K562 (cell line): Measurements from ENCODE around the gene ZNF552. TPM values are rescaled to one million over a fixed set of nuclear protein-coding genes. Genes with fewer than 3 reads are reported as not detected.
A peak's percentile ranks its signal among the peaks of the same experiment; 100 is the strongest.

Source experiments
- CTBP1 ChIP-seq: fragments of 450-650 bp; IDR thresholded peaks from 2 replicates; pipeline ENCODE4 v1.6.1; 2016; ENCODE audit warnings: borderline replicate concordance
- ETV1 ChIP-seq: fragments of 450-650 bp; conservative IDR thresholded peaks from 2 replicates; pipeline ENCODE4 v1.6.1; 2016; ENCODE audit warnings: missing genetic modification characterization, control low read depth, low read depth, missing compliant biosample characterization
- FOXJ2 ChIP-seq: fragments of 200-800 bp; sonication (Bioruptor generic); IDR thresholded peaks from 2 replicates; pipeline ENCODE4 v1.6.1; 2016; ENCODE audit warnings: missing genetic modification characterization, missing compliant biosample characterization
- MEF2A ChIP-seq: IDR thresholded peaks from 2 replicates; pipeline ENCODE4 v1.6.1; 2011; ENCODE audit warnings: low read depth, mild to moderate bottlenecking, low read length, moderate library complexity; ENCODE audit not compliant: control insufficient read depth
- MXI1 ChIP-seq: IDR thresholded peaks from 2 replicates; pipeline ENCODE4 v1.6.1; 2011; ENCODE audit warnings: low read depth, mild to moderate bottlenecking, improper control_type of control experiment, low read length
- NELFE ChIP-seq: IDR thresholded peaks from 2 replicates; pipeline ENCODE4 v1.6.1; 2011; ENCODE audit warnings: mild to moderate bottlenecking; ENCODE audit not compliant: insufficient read depth, insufficient read length
- NFE2 ChIP-seq: IDR thresholded peaks from 2 replicates; pipeline ENCODE4 v1.6.1; 2014; ENCODE audit warnings: antibody characterized with exemption, low read depth
- PCBP2 ChIP-seq: fragments of 200-400 bp; formaldehyde crosslinking; IDR thresholded peaks from 2 replicates; pipeline ENCODE4 v1.6.1; 2018; ENCODE audit warnings: low read length, low read depth, mild to moderate bottlenecking, moderate library complexity; ENCODE audit not compliant: poor library complexity, severe bottlenecking
- RBM25 ChIP-seq: fragments of 200-400 bp; formaldehyde crosslinking; IDR thresholded peaks from 2 replicates; pipeline ENCODE4 v1.6.1; 2018; ENCODE audit warnings: low read length, low read depth, moderate library complexity; ENCODE audit not compliant: severe bottlenecking
- ZKSCAN1 ChIP-seq: fragments of 150-350 bp; IDR thresholded peaks from 2 replicates; pipeline ENCODE4 v1.6.1; 2016; ENCODE audit warnings: low read depth, low read length
- ZNF165 ChIP-seq: fragments of 250-450 bp; sonication (Bioruptor Pico); IDR thresholded peaks from 2 replicates; pipeline ENCODE4 v1.4.0; 2020; ENCODE audit warnings: borderline replicate concordance
- ZNF76 ChIP-seq: fragments of 250-450 bp; sonication (Bioruptor Pico); IDR thresholded peaks from 2 replicates; pipeline ENCODE4 v1.4.0; 2020; ENCODE audit warnings: mild to moderate bottlenecking, moderate library complexity, borderline replicate concordance
- polyA plus RNA-seq, 8 experiments: library from polyadenylated mRNA; depleted of rRNA in 4 of 8; stranded (reverse) in 5 of 8; unstranded in 3 of 8; fragments of >200 nt; fragmentation: Nextera tagmentation in 2 of 8; fragmentation: Illumina TruSeq in 1 of 8; extraction: Ambion mirVana in 2 of 8; extraction: Trizol in 1 of 8; gene quantifications; 2 replicates each; pipeline versions ENCODE4 v1.2.1 to v1.2.3, GENCODE V29; 2011 to 2014; ENCODE audit warnings: inconsistent platforms in 1 of 8, missing spikeins in 1 of 8
- total RNA-seq, 7 experiments: library from RNA; depleted of rRNA in 6 of 7; stranded (reverse); fragments of >200 nt in 6 of 7; fragmentation: Illumina TruSeq in 2 of 7; extraction: Trizol in 2 of 7; gene quantifications; 2 replicates each; pipeline versions ENCODE4 v1.2.1 to v1.2.3, GENCODE V29; 2011 to 2021; ENCODE audit warnings: low replicate concordance in 1 of 7
- TF ChIP-seq, protein P1 (sequence below), 3 experiments: fragments of 200-800 bp in 1 of 3; fragments of 250-450 bp in 1 of 3; fragments of 450-650 bp in 1 of 3; sonication (Bioruptor Pico) in 1 of 3; sonication (Bioruptor generic) in 1 of 3; formaldehyde crosslinking in 1 of 3; IDR thresholded peaks; 2 replicates each; pipeline versions ENCODE4 v1.6.1 to v1.8.0; 2016 to 2022; ENCODE audit warnings: mild to moderate bottlenecking in 2 of 3, missing genetic modification characterization in 2 of 3, missing compliant biosample characterization in 1 of 3, moderate library complexity in 1 of 3
- TF ChIP-seq, protein P2 (sequence below): fragments of 450-650 bp; IDR thresholded peaks from 2 replicates; pipeline ENCODE4 v1.6.1; 2017; ENCODE audit warnings: antibody characterized with exemption, mild to moderate bottlenecking
- TF ChIP-seq, protein P3 (sequence below): sonication (generic); formaldehyde crosslinking; IDR thresholded peaks from 2 replicates; pipeline ENCODE4 v1.8.0; 2022; ENCODE audit warnings: missing genetic modification reagents, mild to moderate bottlenecking, moderate library complexity, borderline replicate concordance
- TF ChIP-seq, protein P4 (sequence below): fragments of 450-650 bp; IDR thresholded peaks from 2 replicates; pipeline ENCODE4 v1.6.1; 2014; ENCODE audit warnings: low read depth, mild to moderate bottlenecking, moderate library complexity, borderline replicate concordance

ZNF552 gene
- total and polyA plus RNA-seq, 9 of the 15 experiments (the other 6 are each of a cell fraction or from before 2014, with no cell fraction given): 4.4 to 12.4 (median 8.5) TPM

DNA sequence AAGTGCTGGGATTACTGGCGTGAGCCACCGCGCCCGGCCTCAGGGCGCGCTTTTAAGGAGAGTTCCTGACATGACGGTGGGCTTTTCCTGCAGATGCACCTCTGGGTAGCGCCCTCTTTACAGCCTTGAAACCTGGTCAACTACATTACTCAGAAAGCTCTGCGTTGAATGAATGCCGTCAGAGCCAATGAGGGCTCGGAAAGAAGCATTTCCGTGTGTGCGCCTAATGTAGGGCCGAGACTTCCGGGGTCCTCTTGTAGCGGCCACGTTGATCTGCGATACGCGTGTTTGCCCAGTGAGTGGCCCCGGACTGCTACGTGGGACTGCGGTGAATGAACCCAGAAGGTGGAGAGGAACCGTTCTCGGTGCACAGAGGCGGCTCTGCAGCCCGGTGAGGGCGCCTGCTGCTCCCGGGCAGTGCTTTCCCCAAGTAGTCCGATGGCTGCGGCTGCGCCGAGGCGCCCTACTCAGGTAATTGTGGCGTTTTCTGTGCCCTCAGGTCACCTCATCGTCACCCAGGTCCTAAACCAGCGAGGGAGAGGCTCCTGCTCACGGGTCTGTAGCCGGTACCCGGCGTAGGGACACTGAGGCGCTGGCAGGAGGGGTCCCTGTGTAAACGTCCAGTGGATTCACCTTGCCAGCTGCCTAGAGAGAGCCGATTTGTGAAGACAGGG, 4.9 kb upstream of the ZNF552 start (continued):
- TF ChIP-seq, protein P1, sequence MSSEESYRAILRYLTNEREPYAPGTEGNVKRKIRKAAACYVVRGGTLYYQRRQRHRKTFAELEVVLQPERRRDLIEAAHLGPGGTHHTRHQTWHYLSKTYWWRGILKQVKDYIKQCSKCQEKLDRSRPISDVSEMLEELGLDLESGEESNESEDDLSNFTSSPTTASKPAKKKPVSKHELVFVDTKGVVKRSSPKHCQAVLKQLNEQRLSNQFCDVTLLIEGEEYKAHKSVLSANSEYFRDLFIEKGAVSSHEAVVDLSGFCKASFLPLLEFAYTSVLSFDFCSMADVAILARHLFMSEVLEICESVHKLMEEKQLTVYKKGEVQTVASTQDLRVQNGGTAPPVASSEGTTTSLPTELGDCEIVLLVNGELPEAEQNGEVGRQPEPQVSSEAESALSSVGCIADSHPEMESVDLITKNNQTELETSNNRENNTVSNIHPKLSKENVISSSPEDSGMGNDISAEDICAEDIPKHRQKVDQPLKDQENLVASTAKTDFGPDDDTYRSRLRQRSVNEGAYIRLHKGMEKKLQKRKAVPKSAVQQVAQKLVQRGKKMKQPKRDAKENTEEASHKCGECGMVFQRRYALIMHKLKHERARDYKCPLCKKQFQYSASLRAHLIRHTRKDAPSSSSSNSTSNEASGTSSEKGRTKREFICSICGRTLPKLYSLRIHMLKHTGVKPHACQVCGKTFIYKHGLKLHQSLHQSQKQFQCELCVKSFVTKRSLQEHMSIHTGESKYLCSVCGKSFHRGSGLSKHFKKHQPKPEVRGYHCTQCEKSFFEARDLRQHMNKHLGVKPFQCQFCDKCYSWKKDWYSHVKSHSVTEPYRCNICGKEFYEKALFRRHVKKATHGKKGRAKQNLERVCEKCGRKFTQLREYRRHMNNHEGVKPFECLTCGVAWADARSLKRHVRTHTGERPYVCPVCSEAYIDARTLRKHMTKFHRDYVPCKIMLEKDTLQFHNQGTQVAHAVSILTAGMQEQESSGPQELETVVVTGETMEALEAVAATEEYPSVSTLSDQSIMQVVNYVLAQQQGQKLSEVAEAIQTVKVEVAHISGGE (CRISPR knock-in tag; IDR thresholded peaks at IDR 0.05): peak in 2 of 3 experiments; percentile 50 to 92; a peak in 5 of 6 replicates
- TF ChIP-seq MEF2A (no peak), NFE2 (no peak), MXI1 (peak; percentile 81), PCBP2 (no peak), ZKSCAN1 (no peak; the same call in 1 of the 2 replicates), CTBP1 (peak; percentile 46; the same call in 1 of the 2 replicates), FOXJ2 (tag) (no peak), ZNF76 (no peak), ETV1 (0 out of 2 replicates have a peak, but pooled peaks have one; percentile 10), RBM25 (peak; percentile 27), NELFE (no peak), ZNF165 (CRISPR knock-in tag) (no peak)
- TF ChIP-seq, protein P2, sequence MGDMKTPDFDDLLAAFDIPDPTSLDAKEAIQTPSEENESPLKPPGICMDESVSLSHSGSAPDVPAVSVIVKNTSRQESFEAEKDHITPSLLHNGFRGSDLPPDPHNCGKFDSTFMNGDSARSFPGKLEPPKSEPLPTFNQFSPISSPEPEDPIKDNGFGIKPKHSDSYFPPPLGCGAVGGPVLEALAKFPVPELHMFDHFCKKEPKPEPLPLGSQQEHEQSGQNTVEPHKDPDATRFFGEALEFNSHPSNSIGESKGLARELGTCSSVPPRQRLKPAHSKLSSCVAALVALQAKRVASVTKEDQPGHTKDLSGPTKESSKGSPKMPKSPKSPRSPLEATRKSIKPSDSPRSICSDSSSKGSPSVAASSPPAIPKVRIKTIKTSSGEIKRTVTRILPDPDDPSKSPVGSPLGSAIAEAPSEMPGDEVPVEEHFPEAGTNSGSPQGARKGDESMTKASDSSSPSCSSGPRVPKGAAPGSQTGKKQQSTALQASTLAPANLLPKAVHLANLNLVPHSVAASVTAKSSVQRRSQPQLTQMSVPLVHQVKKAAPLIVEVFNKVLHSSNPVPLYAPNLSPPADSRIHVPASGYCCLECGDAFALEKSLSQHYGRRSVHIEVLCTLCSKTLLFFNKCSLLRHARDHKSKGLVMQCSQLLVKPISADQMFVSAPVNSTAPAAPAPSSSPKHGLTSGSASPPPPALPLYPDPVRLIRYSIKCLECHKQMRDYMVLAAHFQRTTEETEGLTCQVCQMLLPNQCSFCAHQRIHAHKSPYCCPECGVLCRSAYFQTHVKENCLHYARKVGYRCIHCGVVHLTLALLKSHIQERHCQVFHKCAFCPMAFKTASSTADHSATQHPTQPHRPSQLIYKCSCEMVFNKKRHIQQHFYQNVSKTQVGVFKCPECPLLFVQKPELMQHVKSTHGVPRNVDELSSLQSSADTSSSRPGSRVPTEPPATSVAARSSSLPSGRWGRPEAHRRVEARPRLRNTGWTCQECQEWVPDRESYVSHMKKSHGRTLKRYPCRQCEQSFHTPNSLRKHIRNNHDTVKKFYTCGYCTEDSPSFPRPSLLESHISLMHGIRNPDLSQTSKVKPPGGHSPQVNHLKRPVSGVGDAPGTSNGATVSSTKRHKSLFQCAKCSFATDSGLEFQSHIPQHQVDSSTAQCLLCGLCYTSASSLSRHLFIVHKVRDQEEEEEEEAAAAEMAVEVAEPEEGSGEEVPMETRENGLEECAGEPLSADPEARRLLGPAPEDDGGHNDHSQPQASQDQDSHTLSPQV: peak; percentile 15; the same call in 1 of the 2 replicates
- TF ChIP-seq, protein P3, sequence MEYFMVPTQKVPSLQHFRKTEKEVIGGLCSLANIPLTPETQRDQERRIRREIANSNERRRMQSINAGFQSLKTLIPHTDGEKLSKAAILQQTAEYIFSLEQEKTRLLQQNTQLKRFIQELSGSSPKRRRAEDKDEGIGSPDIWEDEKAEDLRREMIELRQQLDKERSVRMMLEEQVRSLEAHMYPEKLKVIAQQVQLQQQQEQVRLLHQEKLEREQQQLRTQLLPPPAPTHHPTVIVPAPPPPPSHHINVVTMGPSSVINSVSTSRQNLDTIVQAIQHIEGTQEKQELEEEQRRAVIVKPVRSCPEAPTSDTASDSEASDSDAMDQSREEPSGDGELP (CRISPR knock-in tag): peak; percentile 46; the same call in 1 of the 2 replicates
- TF ChIP-seq, protein P4, sequence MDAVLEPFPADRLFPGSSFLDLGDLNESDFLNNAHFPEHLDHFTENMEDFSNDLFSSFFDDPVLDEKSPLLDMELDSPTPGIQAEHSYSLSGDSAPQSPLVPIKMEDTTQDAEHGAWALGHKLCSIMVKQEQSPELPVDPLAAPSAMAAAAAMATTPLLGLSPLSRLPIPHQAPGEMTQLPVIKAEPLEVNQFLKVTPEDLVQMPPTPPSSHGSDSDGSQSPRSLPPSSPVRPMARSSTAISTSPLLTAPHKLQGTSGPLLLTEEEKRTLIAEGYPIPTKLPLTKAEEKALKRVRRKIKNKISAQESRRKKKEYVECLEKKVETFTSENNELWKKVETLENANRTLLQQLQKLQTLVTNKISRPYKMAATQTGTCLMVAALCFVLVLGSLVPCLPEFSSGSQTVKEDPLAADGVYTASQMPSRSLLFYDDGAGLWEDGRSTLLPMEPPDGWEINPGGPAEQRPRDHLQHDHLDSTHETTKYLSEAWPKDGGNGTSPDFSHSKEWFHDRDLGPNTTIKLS: peak; percentile 97
